Neural cell (in vitro differentiated cells): ENCODE data around the gene CLDN8. TPM values are rescaled to one million over a fixed set of nuclear protein-coding genes. Genes with fewer than 3 reads are reported as not detected.

Experiments
- H2AFZ ChIP-seq: fragments of 200-600, 300-800 bp; sonication (generic), shearing (Covaris generic); 2 replicates; pipeline ENCODE4 v1.6.0; 2014; ENCODE audit warnings: low read depth, mild to moderate bottlenecking, antibody characterized with exemption, low read length, moderate library complexity
- H3F3A ChIP-seq: fragments of 200-600 bp; shearing (Covaris generic); 2 replicates; pipeline ENCODE4 v1.6.1; 2016; ENCODE audit warnings: mild to moderate bottlenecking, moderate library complexity, mixed read lengths, antibody characterized with exemption, low read length; ENCODE audit not compliant: insufficient read depth, poor library complexity, severe bottlenecking
- H3K27ac ChIP-seq: fragments of 200-600, 300-800 bp; sonication (generic), shearing (Covaris generic); 2 replicates; pipeline ENCODE4 v1.5.1; 2014; ENCODE audit warnings: mild to moderate bottlenecking, low read length, moderate library complexity
- H3K27me3 ChIP-seq: fragments of 300-800, 200-600 bp; sonication (generic), shearing (Covaris generic); 2 replicates; pipeline ENCODE4 v1.6.0; 2014; ENCODE audit warnings: mild to moderate bottlenecking, low read depth, low read length, moderate library complexity; ENCODE audit not compliant: insufficient read depth
- H3K36me3 ChIP-seq: fragments of 300-800, 200-600 bp; sonication (generic), shearing (Covaris generic); 2 replicates; pipeline ENCODE4 v1.5.1; 2014; ENCODE audit warnings: mild to moderate bottlenecking, antibody characterized with exemption, low read length, moderate library complexity; ENCODE audit not compliant: insufficient read depth
- H3K4me2 ChIP-seq: fragments of 300-800, 200-600 bp; sonication (generic), shearing (Covaris generic); 2 replicates; pipeline ENCODE4 v1.6.0; 2014; ENCODE audit warnings: mild to moderate bottlenecking, low read length
- H3K4me3 ChIP-seq: fragments of 300-800, 200-600 bp; sonication (generic), shearing (Covaris generic); 2 replicates; pipeline ENCODE4 v1.5.1; 2014; ENCODE audit warnings: mild to moderate bottlenecking, low read length, moderate library complexity
- H3K79me2 ChIP-seq: fragments of 200-600 bp; shearing (Covaris generic); replicated peaks from 2 replicates; pipeline ENCODE4 v1.6.0; 2014; ENCODE audit warnings: mild to moderate bottlenecking, low read length, moderate library complexity; ENCODE audit not compliant: insufficient read depth
- H3K9ac ChIP-seq: fragments of 300-800, 200-600 bp; sonication (generic), shearing (Covaris generic); 2 replicates; pipeline ENCODE4 v1.6.1; 2016; ENCODE audit warnings: mild to moderate bottlenecking, low read length, mixed read lengths
- H3K9me2 ChIP-seq: fragments of 200-600 bp; shearing (Covaris generic); 2 replicates; pipeline ENCODE4 v1.6.1; 2016; ENCODE audit warnings: mild to moderate bottlenecking, low read length, mixed read lengths; ENCODE audit not compliant: insufficient read depth
- H3K9me3 ChIP-seq: fragments of 200-600, 300-800 bp; sonication (generic), shearing (Covaris generic); 2 replicates; pipeline ENCODE4 v1.6.1; 2016; ENCODE audit warnings: mild to moderate bottlenecking, mixed run types, low read length, moderate library complexity, mixed read lengths
- H4K20me1 ChIP-seq: fragments of 200-600 bp; shearing (Covaris generic); 2 replicates; pipeline ENCODE4 v1.6.1; 2016; ENCODE audit warnings: mild to moderate bottlenecking, mixed run types; ENCODE audit not compliant: insufficient read depth
- CTCF ChIP-seq: fragments of 450-650 bp; IDR thresholded peaks from 2 replicates; pipeline ENCODE4 v1.5.1; 2014; ENCODE audit warnings: antibody characterized with exemption, mild to moderate bottlenecking, moderate library complexity; ENCODE audit not compliant: poor library complexity, severe bottlenecking
- EP300 ChIP-seq: fragments of 450-650 bp; conservative IDR thresholded peaks from 2 replicates; pipeline ENCODE4 v1.6.1; 2014; ENCODE audit warnings: antibody characterized with exemption, mild to moderate bottlenecking, moderate library complexity; ENCODE audit not compliant: poor library complexity, severe bottlenecking
- EZH2 ChIP-seq: fragments of 200-600, 300-800 bp; shearing (Covaris generic), sonication (generic); IDR thresholded peaks from 2 replicates; pipeline ENCODE4 v1.6.1; 2014; ENCODE audit warnings: antibody characterized with exemption, low read length, borderline replicate concordance, mild to moderate bottlenecking; ENCODE audit not compliant: insufficient read depth, poor library complexity, severe bottlenecking
- MXI1 ChIP-seq: fragments of 450-650 bp; conservative IDR thresholded peaks from 2 replicates; pipeline ENCODE4 v1.6.1; 2014; ENCODE audit warnings: antibody characterized with exemption, mild to moderate bottlenecking; ENCODE audit not compliant: poor library complexity, severe bottlenecking
- POLR2AphosphoS5 ChIP-seq: IDR thresholded peaks from 2 replicates; pipeline ENCODE4 v1.6.1; 2012
- RAD21 ChIP-seq: fragments of 450-650 bp; conservative IDR thresholded peaks from 2 replicates; pipeline ENCODE4 v1.6.1; 2014; ENCODE audit warnings: antibody characterized with exemption, mild to moderate bottlenecking, moderate library complexity
- REST ChIP-seq: IDR thresholded peaks from 2 replicates; pipeline ENCODE4 v1.6.1; 2012; ENCODE audit warnings: borderline replicate concordance
- SMC3 ChIP-seq: fragments of 450-650 bp; conservative IDR thresholded peaks from 2 replicates; pipeline ENCODE4 v1.6.1; 2014; ENCODE audit warnings: antibody characterized with exemption, mild to moderate bottlenecking, moderate library complexity; ENCODE audit not compliant: poor library complexity
- TAF1 ChIP-seq: IDR thresholded peaks from 2 replicates; pipeline ENCODE4 v1.6.1; 2012; ENCODE audit warnings: low read depth
- polyA plus RNA-seq: library from polyadenylated mRNA; depleted of rRNA; stranded (reverse); fragments of >200 nt; gene quantifications from 2 replicates; pipeline ENCODE4 v1.2.3, GENCODE V29; 2014

Gene CLDN8
- polyA plus RNA-seq, 1 donor from 2014 or later, result not detected

GRCh38 chr21:30206551-30207251, 9.2 kb downstream of the CLDN8 start:
- Histone ChIP-seq H2AFZ (no peak overlapping the region), H3K79me2 (no peaks in the 10 kb centered on the region), H3K9ac (no peak overlapping the region), H3K27ac (no peak overlapping the region), H3K36me3 (no peaks in the 10 kb centered on the region), H3K4me3 (no peak overlapping the region), H3K9me3 (no peaks in the 10 kb centered on the region), H3K9me2 (no peaks in the 10 kb centered on the region), H3K4me2 (no peak overlapping the region), H3F3A (no peaks in the 10 kb centered on the region), H3K27me3 (no peaks in the 10 kb centered on the region), H4K20me1 (no peaks in the 10 kb centered on the region)
- TF ChIP-seq SMC3, result no peak
- TF ChIP-seq REST, result no peak
- TF ChIP-seq RAD21, result no peak
- no peak for TF ChIP-seq MXI1
- TF ChIP-seq EP300, result no peak
- no peak for TF ChIP-seq POLR2AphosphoS5

- Histone ChIP-seq H3K79me2 (no peaks in the 10 kb centered on the region), H3K4me3 (no peak overlapping the region), H3K9me3 (no peaks in the 10 kb centered on the region), H3K36me3 (no peaks in the 10 kb centered on the region), H3F3A (no peaks in the 10 kb centered on the region), H3K9ac (no peak overlapping the region), H3K9me2 (no peaks in the 10 kb centered on the region), H2AFZ (no peak overlapping the region), H3K27me3 (no peaks in the 10 kb centered on the region), H3K27ac (no peak overlapping the region), H4K20me1 (no peaks in the 10 kb centered on the region), H3K4me2 (no peak overlapping the region)
- TF ChIP-seq EZH2 (no peak), RAD21 (no peak), EP300 (no peak), CTCF (no peak), SMC3 (no peak), REST (no peak), POLR2AphosphoS5 (no peak), TAF1 (no peak), MXI1 (no peak)
Observed at GRCh38 chr21:30200000-30200399, 15.9 kb downstream of the CLDN8 start.
